ENCODE measurements around the gene PHLPP1. TPM values are rescaled to one million over a fixed set of nuclear protein-coding genes. Genes with fewer than 3 reads are reported as not detected.

PHLPP1 gene
- total RNA-seq, 1 donor from 2014 or later = 18.0 TPM

GRCh38 chr18:63000839-63001238, 285.5 kb downstream of the PHLPP1 start:
- Mint-ChIP-seq H3K27me3 (no peaks in the 10 kb centered on the region), H3K36me3 (ENCODE audit: insufficient read depth) (no peaks in the 10 kb centered on the region), H3K4me1 (ENCODE audit: low read depth) (peaks cover 3% of the 10 kb centered on the region), H3K27ac (no peak overlapping the region), H3K4me3 (ENCODE audit: low read depth) (no peak overlapping the region), H3K9me3 (ENCODE audit: low read depth) (no peaks in the 10 kb centered on the region)
- DNase-seq (ENCODE audit: low spot score, unreplicated experiment) = no peak
- TF ChIP-seq CTCF (IDR thresholded peaks at IDR 0.05; ENCODE audit: unreplicated experiment) = no peak

GRCh38 chr18:63001861-63002260, 286.5 kb downstream of the PHLPP1 start:
- H3K4me1 Mint-ChIP-seq (ENCODE audit: low read depth) = peaks cover 3% of the 10 kb centered on the region
- no peak overlapping the region for H3K27ac Mint-ChIP-seq
- TF ChIP-seq CTCF (IDR thresholded peaks at IDR 0.05; ENCODE audit: unreplicated experiment) = no peak
- no peaks in the 10 kb centered on the region for H3K9me3 Mint-ChIP-seq (ENCODE audit: low read depth)
- no peak for DNase-seq (ENCODE audit: low spot score, unreplicated experiment)
- no peaks in the 10 kb centered on the region for H3K36me3 Mint-ChIP-seq (ENCODE audit: insufficient read depth)
- H3K27me3 Mint-ChIP-seq = no peaks in the 10 kb centered on the region
- no peak overlapping the region for H3K4me3 Mint-ChIP-seq (ENCODE audit: low read depth)

- Mint-ChIP-seq H3K4me1 (ENCODE audit: low read depth) (peaks cover 3% of the 10 kb centered on the region), H3K36me3 (ENCODE audit: insufficient read depth) (no peaks in the 10 kb centered on the region)
Measured at GRCh38 chr18:63002305-63002704, 287.0 kb downstream of the PHLPP1 start.

GRCh38 chr18:63002803-63003445, 287.6 kb downstream of the PHLPP1 start:
- Mint-ChIP-seq H3K4me3 (ENCODE audit: low read depth) (no peak overlapping the region), H3K27ac (no peak overlapping the region), H3K36me3 (ENCODE audit: insufficient read depth) (no peaks in the 10 kb centered on the region), H3K9me3 (ENCODE audit: low read depth) (no peaks in the 10 kb centered on the region), H3K4me1 (ENCODE audit: low read depth) (peaks cover 3% of the 10 kb centered on the region), H3K27me3 (no peaks in the 10 kb centered on the region)
- no peak for TF ChIP-seq CTCF (IDR thresholded peaks at IDR 0.05; ENCODE audit: unreplicated experiment)
- DNase-seq (ENCODE audit: low spot score, unreplicated experiment) = no peak

More at GRCh38 chr18:63002305-63002704, 287.0 kb downstream of the PHLPP1 start:
- TF ChIP-seq CTCF (IDR thresholded peaks at IDR 0.05; ENCODE audit: unreplicated experiment) = no peak
- no peak for DNase-seq (ENCODE audit: low spot score, unreplicated experiment)
- no peak overlapping the region for H3K27ac Mint-ChIP-seq
- no peaks in the 10 kb centered on the region for H3K9me3 Mint-ChIP-seq (ENCODE audit: low read depth)
- no peaks in the 10 kb centered on the region for H3K27me3 Mint-ChIP-seq
- H3K4me3 Mint-ChIP-seq (ENCODE audit: low read depth) = no peak overlapping the region

GRCh38 chr18:63003899-63004298, 288.6 kb downstream of the PHLPP1 start:
- H3K4me3 Mint-ChIP-seq (ENCODE audit: low read depth) = no peak overlapping the region
- TF ChIP-seq CTCF (IDR thresholded peaks at IDR 0.05; ENCODE audit: unreplicated experiment) = no peak
- H3K9me3 Mint-ChIP-seq (ENCODE audit: low read depth) = no peaks in the 10 kb centered on the region
- no peaks in the 10 kb centered on the region for H3K27me3 Mint-ChIP-seq
- no peaks in the 10 kb centered on the region for H3K36me3 Mint-ChIP-seq (ENCODE audit: insufficient read depth)
- H3K4me1 Mint-ChIP-seq (ENCODE audit: low read depth) = peaks cover 3% of the 10 kb centered on the region
- H3K27ac Mint-ChIP-seq = no peak overlapping the region
- no peak for DNase-seq (ENCODE audit: low spot score, unreplicated experiment)
